SJSA1 (cell line): ENCODE data around the gene ERO1A. TPM values are rescaled to one million over a fixed set of nuclear protein-coding genes. Genes with fewer than 3 reads are reported as not detected.

Source experiments
- DNase-seq, 2 experiments: peaks; one replicate each; pipeline ENCODE4 v3.0.0-alpha.2; 2015 to 2020; ENCODE audit warnings: low spot score in 2 of 2, low read depth in 1 of 2
- H3K27ac ChIP-seq: fragments of 250-450 bp; sonication (Bioruptor Pico); 2 replicates; pipeline ENCODE4 v1.5.1; 2020; ENCODE audit warnings: mild to moderate bottlenecking, moderate library complexity
- H3K27me3 ChIP-seq: fragments of 250-450 bp; sonication (Bioruptor Pico); replicated peaks from 2 replicates; pipeline ENCODE4 v1.5.1; 2020; ENCODE audit warnings: mild to moderate bottlenecking, moderate library complexity
- H3K36me3 ChIP-seq: fragments of 250-450 bp; sonication (Bioruptor Pico); 2 replicates; pipeline ENCODE4 v1.5.1; 2020; ENCODE audit warnings: mild to moderate bottlenecking
- H3K4me1 ChIP-seq: fragments of 250-450 bp; sonication (Bioruptor Pico); replicated peaks from 2 replicates; pipeline ENCODE4 v1.6.1; 2021; ENCODE audit warnings: mild to moderate bottlenecking
- H3K4me3 ChIP-seq: fragments of 250-450 bp; sonication (Bioruptor Pico); 2 replicates; pipeline ENCODE4 v1.5.1; 2020; ENCODE audit warnings: mild to moderate bottlenecking
- H3K9me3 ChIP-seq: fragments of 250-450 bp; sonication (Bioruptor Pico); replicated peaks from 2 replicates; pipeline ENCODE4 v1.5.1; 2020; ENCODE audit warnings: mild to moderate bottlenecking
- total RNA-seq: library from RNA; depleted of rRNA; stranded (reverse); fragments of >200 nt; shearing (Covaris generic); gene quantifications from 2 replicates; pipeline ENCODE4 v1.2.3, GENCODE V29; 2014; rRNA removed

ERO1A gene
- total RNA-seq, 1 experiment from 2014 or later = 64.4 TPM

DNA sequence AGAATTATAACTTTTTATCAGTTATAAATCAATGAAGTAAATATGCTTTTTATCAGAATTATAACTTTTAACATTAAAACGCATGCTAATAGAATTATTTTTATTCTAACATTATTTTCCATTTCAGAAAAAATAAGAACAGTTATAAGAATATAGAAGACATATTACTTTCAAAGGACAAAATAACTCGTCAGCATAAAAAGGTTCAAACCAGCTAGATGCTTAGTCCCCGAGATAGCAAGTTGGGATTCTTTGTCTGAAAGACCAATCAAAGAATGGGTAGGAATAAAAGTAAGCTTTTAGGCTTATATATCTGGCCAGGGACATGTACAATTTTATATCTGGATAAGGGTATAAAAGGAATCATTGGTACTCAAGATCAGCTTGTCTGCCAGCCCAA lies 76.8 kb downstream of the ERO1A start:
- Histone ChIP-seq H3K4me1 (no peaks in the 10 kb centered on the region), H3K27me3 (no peaks in the 10 kb centered on the region), H3K27ac (no peak overlapping the region), H3K4me3 (no peak overlapping the region), H3K36me3 (no peaks in the 10 kb centered on the region), H3K9me3 (no peaks in the 10 kb centered on the region)
- no peak for DNase-seq

DNA sequence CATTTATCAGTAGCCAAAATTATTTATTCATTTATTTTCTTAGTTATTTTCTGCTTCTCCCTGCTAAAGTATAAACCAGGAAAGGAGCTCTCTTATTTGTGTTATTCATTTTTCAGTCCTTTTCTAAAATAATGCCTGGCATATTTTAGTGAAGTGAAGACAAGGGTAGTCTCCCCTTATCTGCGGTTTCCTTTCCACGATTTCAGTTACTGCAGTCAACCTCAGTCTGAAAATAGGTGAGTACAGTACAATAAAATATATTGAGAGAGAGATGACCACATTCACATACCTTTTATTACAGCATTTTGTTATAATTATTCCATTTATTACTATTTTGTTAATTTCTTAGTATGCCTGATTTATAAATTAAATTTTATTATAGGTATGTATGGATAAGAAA lies 85.2 kb downstream of the ERO1A start:
- no peak for DNase-seq
- Histone ChIP-seq H3K36me3 (no peaks in the 10 kb centered on the region), H3K4me3 (no peak overlapping the region), H3K4me1 (peaks cover 5% of the 10 kb centered on the region; the same call in 1 of the 2 replicates), H3K27ac (no peak overlapping the region), H3K27me3 (no peaks in the 10 kb centered on the region), H3K9me3 (no peaks in the 10 kb centered on the region)

DNA sequence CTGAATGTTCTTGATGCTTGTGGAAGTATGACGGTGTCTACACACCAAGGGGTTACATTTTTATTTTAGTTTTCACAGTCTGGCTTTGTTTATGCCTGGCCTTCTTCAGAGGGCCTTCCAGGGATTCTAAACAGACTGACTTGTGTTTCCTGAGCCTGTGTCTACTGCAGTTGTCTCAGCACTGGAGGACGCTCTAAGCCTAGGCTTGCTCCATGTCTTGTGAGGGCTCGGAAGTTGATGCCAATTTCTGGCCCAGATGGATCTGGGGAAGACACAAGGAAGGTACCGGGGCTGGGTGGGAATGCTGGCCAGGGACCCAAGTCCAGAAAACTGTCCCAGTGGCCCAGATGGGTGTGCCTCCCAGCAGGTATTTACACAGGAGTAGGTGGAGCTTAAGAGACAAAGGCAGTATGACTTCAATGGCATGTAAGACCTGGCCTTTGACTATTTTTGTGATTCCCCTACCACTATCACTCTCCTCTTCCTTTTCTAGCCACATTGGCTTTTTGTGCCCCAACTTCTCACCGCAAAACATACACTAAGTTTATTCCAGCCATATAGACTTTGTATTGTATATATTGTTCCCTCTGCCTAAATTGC lies 85.8 kb downstream of the ERO1A start:
- no peaks in the 10 kb centered on the region for H3K27me3 ChIP-seq
- no peak overlapping the region for H3K4me3 ChIP-seq
- DNase-seq = no peak
- no peaks in the 10 kb centered on the region for H3K36me3 ChIP-seq
- H3K4me1 ChIP-seq = peaks cover 5% of the 10 kb centered on the region; the same call in 1 of the 2 replicates
- no peak overlapping the region for H3K27ac ChIP-seq
- H3K9me3 ChIP-seq = no peaks in the 10 kb centered on the region

DNA sequence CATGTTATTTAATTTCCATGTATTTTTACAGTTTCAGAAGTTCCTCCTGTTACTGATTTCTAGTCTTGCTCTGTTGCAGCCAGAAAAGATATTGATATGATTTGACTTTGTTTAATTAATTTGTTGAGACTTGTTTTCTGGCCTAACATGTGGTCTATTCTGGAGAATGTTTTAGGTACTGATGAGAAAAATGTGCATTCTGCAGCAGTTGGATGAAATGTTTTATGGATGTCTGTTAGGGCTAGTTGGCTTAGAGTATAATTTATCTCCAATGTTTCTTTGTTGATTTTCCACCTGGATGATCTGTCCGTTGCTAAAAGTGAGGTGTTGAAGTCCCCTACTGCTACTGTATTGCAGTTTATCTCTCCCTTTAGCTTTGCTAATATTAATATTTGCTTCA lies 88.3 kb downstream of the ERO1A start:
- H3K4me3 ChIP-seq = no peak overlapping the region
- no peaks in the 10 kb centered on the region for H3K27me3 ChIP-seq
- H3K27ac ChIP-seq = no peak overlapping the region
- DNase-seq = no peak
- H3K36me3 ChIP-seq = no peaks in the 10 kb centered on the region
- H3K9me3 ChIP-seq = no peaks in the 10 kb centered on the region
- H3K4me1 ChIP-seq = peaks cover 5% of the 10 kb centered on the region; the same call in 1 of the 2 replicates

DNA sequence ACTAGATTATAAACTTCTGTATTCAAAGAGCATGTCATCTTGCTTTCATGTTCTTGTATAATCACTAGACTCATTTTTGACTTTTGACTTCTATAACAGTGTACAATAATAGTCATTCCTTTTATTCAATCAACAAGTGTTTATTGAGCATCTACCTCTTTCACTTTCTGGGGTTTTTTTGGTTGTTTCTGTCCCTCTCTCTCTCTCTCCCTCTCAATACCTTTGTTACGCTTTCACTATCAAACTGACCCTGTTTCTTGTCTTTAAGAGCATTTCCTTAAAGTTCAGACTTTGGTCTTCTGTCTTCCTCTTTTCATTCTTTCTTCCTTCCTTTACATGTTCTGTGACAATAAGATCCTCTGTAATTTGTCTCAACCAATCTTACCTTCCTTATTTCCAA lies 93.2 kb downstream of the ERO1A start:
- H3K4me3 ChIP-seq = no peak overlapping the region
- peaks cover 5% of the 10 kb centered on the region; the same call in 1 of the 2 replicates for H3K4me1 ChIP-seq
- H3K36me3 ChIP-seq = no peaks in the 10 kb centered on the region
- H3K9me3 ChIP-seq = no peaks in the 10 kb centered on the region
- no peaks in the 10 kb centered on the region for H3K27me3 ChIP-seq
- no peak overlapping the region for H3K27ac ChIP-seq
- DNase-seq = no peak

GRCh38 chr14:52599974-52600373 lies 95.4 kb downstream of the ERO1A start:
- no peak for DNase-seq
- H3K27me3 ChIP-seq = no peaks in the 10 kb centered on the region
- no peaks in the 10 kb centered on the region for H3K36me3 ChIP-seq
- no peak overlapping the region for H3K4me3 ChIP-seq
- no peak overlapping the region for H3K27ac ChIP-seq
- no peaks in the 10 kb centered on the region for H3K9me3 ChIP-seq
- no peaks in the 10 kb centered on the region for H3K4me1 ChIP-seq

GRCh38 chr14:52598568-52598967 lies 96.8 kb downstream of the ERO1A start:
- Histone ChIP-seq H3K27ac (no peak overlapping the region), H3K9me3 (no peaks in the 10 kb centered on the region), H3K4me1 (no peaks in the 10 kb centered on the region), H3K4me3 (no peak overlapping the region), H3K36me3 (no peaks in the 10 kb centered on the region), H3K27me3 (no peaks in the 10 kb centered on the region)
- DNase-seq = no peak

DNA sequence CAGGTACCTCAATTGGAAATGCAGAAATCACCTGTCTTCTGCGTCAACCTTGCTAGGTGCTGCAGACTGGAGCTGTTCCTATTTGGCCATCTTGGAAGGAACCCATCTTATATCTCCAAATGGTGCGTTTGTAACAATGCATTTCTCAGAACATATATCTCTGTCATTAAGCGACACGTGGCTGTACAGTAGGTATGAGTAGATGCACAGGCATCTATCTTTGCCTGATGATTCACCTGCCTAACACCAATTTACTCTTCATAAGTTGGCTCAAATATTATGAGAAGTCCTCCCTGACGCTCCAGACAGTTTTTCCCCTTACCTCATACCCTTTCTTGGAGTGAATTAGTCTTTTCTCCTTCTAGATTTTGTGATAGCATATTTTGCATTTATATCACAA lies 98.5 kb downstream of the ERO1A start:
- Histone ChIP-seq H3K4me1 (no peaks in the 10 kb centered on the region), H3K4me3 (no peak overlapping the region), H3K9me3 (no peaks in the 10 kb centered on the region), H3K27ac (no peak overlapping the region), H3K36me3 (no peaks in the 10 kb centered on the region), H3K27me3 (no peaks in the 10 kb centered on the region)
- no peak for DNase-seq

DNA sequence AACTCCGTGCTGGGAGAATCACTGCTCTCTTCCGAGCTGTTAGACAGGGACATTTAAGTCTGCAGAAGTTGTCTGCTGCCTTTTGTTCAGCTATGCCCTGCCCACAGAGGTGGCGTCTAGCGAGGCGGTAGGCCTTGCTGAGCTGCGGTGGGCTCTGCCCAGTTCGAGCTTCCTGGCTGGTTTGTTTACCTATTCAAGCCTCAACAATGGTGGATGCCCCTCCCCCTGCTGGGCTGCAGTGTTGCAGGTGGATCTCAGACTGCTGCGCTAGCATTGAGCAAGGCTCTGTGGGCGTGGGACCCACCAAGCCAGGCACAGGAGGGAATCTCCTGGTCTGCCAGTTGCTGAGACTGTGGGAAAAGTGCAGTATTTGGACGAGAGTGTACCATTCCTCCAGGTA lies 99.0 kb downstream of the ERO1A start:
- no peak for DNase-seq
- Histone ChIP-seq H3K4me3 (no peak overlapping the region), H3K27ac (no peak overlapping the region), H3K9me3 (no peaks in the 10 kb centered on the region), H3K27me3 (no peaks in the 10 kb centered on the region), H3K36me3 (no peaks in the 10 kb centered on the region), H3K4me1 (no peaks in the 10 kb centered on the region)

DNA sequence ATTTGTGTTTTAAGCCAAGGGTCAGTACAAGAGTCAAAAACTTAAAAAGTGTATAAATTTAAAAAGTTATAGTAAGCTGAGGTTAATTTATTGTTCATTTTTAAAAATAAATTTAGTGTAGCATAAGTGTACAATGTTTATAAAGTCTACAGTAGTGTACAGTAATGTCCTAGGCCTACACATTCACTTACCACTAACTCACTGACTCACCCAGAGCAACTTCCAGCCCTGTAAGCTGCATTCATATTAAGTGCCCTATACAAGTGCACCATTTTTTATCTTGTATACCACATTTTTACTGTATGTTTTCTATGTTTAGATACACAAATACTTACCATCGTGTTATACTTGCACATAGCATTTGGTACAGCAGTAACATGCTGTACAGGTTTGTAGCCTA lies 105.0 kb downstream of the ERO1A start:
- Histone ChIP-seq H3K4me3 (no peak overlapping the region), H3K36me3 (no peaks in the 10 kb centered on the region), H3K9me3 (no peaks in the 10 kb centered on the region), H3K27me3 (no peaks in the 10 kb centered on the region), H3K4me1 (no peaks in the 10 kb centered on the region), H3K27ac (no peak overlapping the region)
- no peak for DNase-seq

Other genes starting within 250 kb of the ERO1A start
- 7.6 and 7.7 TPM in 2 replicates for gene TXNDC16, start 143.1 kb downstream of the ERO1A start, total RNA-seq
- 2.8 and 4.1 TPM in 2 replicates for gene GPR137C, start 142.7 kb downstream of the ERO1A start, total RNA-seq
- 168 and 216 TPM in 2 replicates for gene PSMC6, start 11.6 kb upstream of the ERO1A start, total RNA-seq
- gene STYX, start 34.6 kb upstream of the ERO1A start, total RNA-seq = 7.2 and 14.8 TPM in 2 replicates
- gene GNPNAT1, start 96.0 kb upstream of the ERO1A start, total RNA-seq = 28.3 and 36.0 TPM in 2 replicates